ENCODE data around the gene FAM53B. TPM values are rescaled to one million over a fixed set of nuclear protein-coding genes. Genes with fewer than 3 reads are reported as not detected.

FAM53B gene
- total RNA-seq, 1 experiment from 2014 or later, result 13.7 TPM

DNA sequence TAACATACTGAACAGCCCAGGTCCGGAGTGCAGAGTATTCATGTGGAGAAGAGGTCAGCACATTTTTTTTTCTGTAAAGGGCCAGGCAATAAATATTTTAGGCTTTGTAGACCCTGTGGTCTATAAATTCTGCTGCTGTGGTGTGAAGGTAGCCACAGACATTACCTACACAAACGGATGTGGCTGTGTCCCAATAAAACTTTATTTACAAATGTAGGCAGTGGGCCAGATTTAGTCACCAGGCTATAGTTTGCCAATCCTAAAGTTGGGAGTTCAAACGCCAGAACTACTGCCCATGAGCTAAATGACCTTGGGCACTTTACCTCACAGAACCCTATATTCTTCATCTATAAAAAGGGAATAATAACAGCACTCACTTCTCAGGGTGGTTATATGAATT lies 13.4 kb downstream of the FAM53B start:
- Mint-ChIP-seq H3K4me3 (ENCODE audit: unreplicated experiment) (no peak overlapping the region), H3K36me3 (ENCODE audit: insufficient read depth, unreplicated experiment) (peaks cover 4% of the 10 kb centered on the region), H3K4me1 (ENCODE audit: low read depth, unreplicated experiment) (no peaks in the 10 kb centered on the region), H3K9me3 (ENCODE audit: unreplicated experiment) (no peaks in the 10 kb centered on the region), H3K27ac (ENCODE audit: unreplicated experiment) (no peak overlapping the region), H3K27me3 (ENCODE audit: insufficient read depth, unreplicated experiment) (no peaks in the 10 kb centered on the region)
- ChIA-PET CTCF (no interaction called here), POLR2A (no interaction called here)
- Histone ChIP-seq H3K36me3 (ENCODE audit: control insufficient read depth, insufficient read depth, low read length) (no peaks in the 10 kb centered on the region), H3K4me3 (ENCODE audit: low read depth, low read length) (no peak overlapping the region), H3K4me1 (no peaks in the 10 kb centered on the region), H3K27me3 (replicated peaks; ENCODE audit: control insufficient read depth, insufficient read depth, low read length) (no peaks in the 10 kb centered on the region), H3K9me3 (no peaks in the 10 kb centered on the region)
- no peak for DNase-seq
- intact Hi-C loops (cut with micrococcal nuclease; ENCODE audit: unreplicated experiment), result no loop called here
- TF ChIP-seq, protein P1, sequence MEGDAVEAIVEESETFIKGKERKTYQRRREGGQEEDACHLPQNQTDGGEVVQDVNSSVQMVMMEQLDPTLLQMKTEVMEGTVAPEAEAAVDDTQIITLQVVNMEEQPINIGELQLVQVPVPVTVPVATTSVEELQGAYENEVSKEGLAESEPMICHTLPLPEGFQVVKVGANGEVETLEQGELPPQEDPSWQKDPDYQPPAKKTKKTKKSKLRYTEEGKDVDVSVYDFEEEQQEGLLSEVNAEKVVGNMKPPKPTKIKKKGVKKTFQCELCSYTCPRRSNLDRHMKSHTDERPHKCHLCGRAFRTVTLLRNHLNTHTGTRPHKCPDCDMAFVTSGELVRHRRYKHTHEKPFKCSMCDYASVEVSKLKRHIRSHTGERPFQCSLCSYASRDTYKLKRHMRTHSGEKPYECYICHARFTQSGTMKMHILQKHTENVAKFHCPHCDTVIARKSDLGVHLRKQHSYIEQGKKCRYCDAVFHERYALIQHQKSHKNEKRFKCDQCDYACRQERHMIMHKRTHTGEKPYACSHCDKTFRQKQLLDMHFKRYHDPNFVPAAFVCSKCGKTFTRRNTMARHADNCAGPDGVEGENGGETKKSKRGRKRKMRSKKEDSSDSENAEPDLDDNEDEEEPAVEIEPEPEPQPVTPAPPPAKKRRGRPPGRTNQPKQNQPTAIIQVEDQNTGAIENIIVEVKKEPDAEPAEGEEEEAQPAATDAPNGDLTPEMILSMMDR (IDR thresholded peaks at IDR 0.05; ENCODE audit: insufficient read depth in 1 of 2, low read depth in 1 of 2, low read length in 1 of 2, severe bottlenecking in 1 of 2, unreplicated experiment in 1 of 2), result no peak
- BruUV-seq (replicated peaks), result no TSS peak

DNA sequence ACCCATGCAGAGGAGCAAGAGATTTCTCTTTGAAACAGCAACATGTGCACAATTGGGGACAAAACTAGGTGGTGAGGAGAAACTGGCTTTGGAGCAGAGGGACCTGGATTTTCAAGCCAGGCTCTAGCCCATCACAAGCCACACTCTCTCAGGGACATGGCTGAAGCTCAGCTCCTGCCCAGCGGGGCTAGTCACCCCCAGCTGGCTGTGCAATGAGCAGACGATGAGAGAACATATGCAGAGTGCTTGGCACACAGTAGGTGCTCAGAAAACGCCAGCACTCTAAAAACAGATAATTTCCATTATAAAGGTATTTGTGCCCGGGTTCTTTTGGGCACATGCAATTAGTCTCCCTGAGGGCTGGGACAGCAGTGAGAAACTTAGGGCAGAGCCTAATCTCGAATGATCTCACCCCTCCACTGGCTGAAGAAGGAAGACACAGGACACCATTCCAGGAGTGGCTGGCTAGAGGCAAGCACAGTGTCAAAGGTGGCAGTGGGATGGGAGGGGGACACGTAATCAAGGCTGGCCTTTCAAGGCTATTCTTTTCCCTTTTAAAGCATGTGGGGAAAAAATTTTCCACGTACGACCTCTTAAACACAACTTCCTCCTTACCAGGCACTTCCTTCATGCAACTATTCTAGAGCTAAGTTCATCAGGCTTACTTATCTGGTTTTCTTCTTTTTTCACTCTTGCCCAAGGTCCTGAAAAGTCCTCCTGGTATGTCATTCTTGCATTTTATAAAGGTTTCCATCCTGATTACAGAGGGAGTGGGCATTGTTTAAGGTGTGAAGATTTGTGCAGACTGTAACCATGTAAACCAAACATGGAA lies 15.1 kb downstream of the FAM53B start:
- Mint-ChIP-seq H3K27me3 (ENCODE audit: insufficient read depth, unreplicated experiment) (no peaks in the 10 kb centered on the region), H3K4me3 (ENCODE audit: unreplicated experiment) (no peak overlapping the region), H3K9me3 (ENCODE audit: unreplicated experiment) (no peaks in the 10 kb centered on the region), H3K36me3 (ENCODE audit: insufficient read depth, unreplicated experiment) (peaks cover 4% of the 10 kb centered on the region), H3K4me1 (ENCODE audit: low read depth, unreplicated experiment) (no peaks in the 10 kb centered on the region), H3K27ac (ENCODE audit: unreplicated experiment) (no peak overlapping the region)
- H3K4me1 ChIP-seq, result no peaks in the 10 kb centered on the region
- TF ChIP-seq, protein P1 (IDR thresholded peaks at IDR 0.05; ENCODE audit: insufficient read depth in 1 of 2, low read depth in 1 of 2, low read length in 1 of 2, severe bottlenecking in 1 of 2, unreplicated experiment in 1 of 2), result no peak
- no TSS peak for BruUV-seq (replicated peaks)
- no peaks in the 10 kb centered on the region for H3K36me3 ChIP-seq (ENCODE audit: control insufficient read depth, insufficient read depth, low read length)
- intact Hi-C loops (cut with micrococcal nuclease; ENCODE audit: unreplicated experiment), result no loop called here
- H3K9me3 ChIP-seq, result no peaks in the 10 kb centered on the region
- ChIA-PET POLR2A (no interaction called here), CTCF (interaction anchor here (0.6 kb wide), 1 partner anchor 200 kb away, joined by 3 read pairs; no protein-coding TSS in a partner anchor)
- no peak for DNase-seq
- no peak overlapping the region for H3K4me3 ChIP-seq (ENCODE audit: low read depth, low read length)
- H3K27me3 ChIP-seq (replicated peaks; ENCODE audit: control insufficient read depth, insufficient read depth, low read length), result no peaks in the 10 kb centered on the region

DNA sequence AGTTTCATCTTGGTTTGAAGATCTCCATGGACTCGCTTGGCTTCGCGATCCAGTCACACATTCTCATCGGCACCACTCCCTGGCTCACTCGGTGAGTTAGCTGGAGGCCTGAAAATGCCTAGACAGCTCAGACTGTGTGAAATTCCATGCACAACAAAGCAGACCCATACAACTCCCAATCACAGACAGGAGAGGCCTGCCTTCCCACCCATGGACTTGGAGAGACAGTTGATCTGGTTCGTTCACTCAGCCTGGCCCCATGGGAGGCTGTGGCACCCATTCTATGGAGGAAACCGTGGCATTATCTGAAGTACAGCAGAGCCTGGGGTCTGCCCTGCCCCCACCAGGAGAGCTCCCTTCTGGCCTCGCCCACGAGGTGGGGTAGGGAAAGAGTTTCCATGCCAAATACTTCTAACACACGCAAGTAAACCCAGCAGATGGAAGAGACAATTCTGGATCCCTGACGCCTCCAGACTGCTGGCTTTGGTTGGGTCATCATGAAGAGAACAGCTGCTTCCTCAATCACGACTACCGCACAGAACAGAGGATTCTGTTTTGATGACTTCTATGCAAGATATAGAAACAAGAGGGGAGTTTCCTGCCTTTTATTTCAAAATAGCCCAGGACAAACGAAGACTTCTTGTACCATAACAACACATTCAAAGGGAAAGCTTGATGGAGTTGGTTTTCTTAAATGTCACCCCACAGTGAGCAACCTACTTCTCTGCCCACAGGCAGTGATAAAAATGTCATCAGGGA lies 15.9 kb downstream of the FAM53B start:
- TF ChIP-seq, protein P1 (IDR thresholded peaks at IDR 0.05; ENCODE audit: insufficient read depth in 1 of 2, low read depth in 1 of 2, low read length in 1 of 2, severe bottlenecking in 1 of 2, unreplicated experiment in 1 of 2), result no peak
- Mint-ChIP-seq H3K4me3 (ENCODE audit: unreplicated experiment) (no peak overlapping the region), H3K4me1 (ENCODE audit: low read depth, unreplicated experiment) (no peaks in the 10 kb centered on the region), H3K27ac (ENCODE audit: unreplicated experiment) (no peak overlapping the region), H3K27me3 (ENCODE audit: insufficient read depth, unreplicated experiment) (no peaks in the 10 kb centered on the region), H3K9me3 (ENCODE audit: unreplicated experiment) (no peaks in the 10 kb centered on the region), H3K36me3 (ENCODE audit: insufficient read depth, unreplicated experiment) (peaks cover 4% of the 10 kb centered on the region)
- CTCF ChIA-PET, result interaction anchor here (0.6 kb wide), 1 partner anchor 199 kb away, joined by 3 read pairs; no protein-coding TSS in a partner anchor
- DNase-seq, result no peak
- Histone ChIP-seq H3K9me3 (no peaks in the 10 kb centered on the region), H3K36me3 (ENCODE audit: control insufficient read depth, insufficient read depth, low read length) (no peaks in the 10 kb centered on the region), H3K27me3 (replicated peaks; ENCODE audit: control insufficient read depth, insufficient read depth, low read length) (no peaks in the 10 kb centered on the region), H3K4me3 (ENCODE audit: low read depth, low read length) (no peak overlapping the region), H3K4me1 (no peaks in the 10 kb centered on the region)
- intact Hi-C loops (cut with micrococcal nuclease; ENCODE audit: unreplicated experiment), result no loop called here
- POLR2A ChIA-PET, result no interaction called here
- BruUV-seq (replicated peaks), result no TSS peak
